GM19023 (cell line): ENCODE data around the gene ORMDL3.
"Not testable (repeated sequence)": the region's sequence is repeated elsewhere in the genome, so short reads cannot be mapped to it uniquely, and the experiment has no call there.

Experiments used
- ATAC-seq: cut with Tn5 transposase; IDR thresholded peaks from one replicate; pipeline ENCODE4 v1.9.1; 2021; ENCODE audit warnings: mild to moderate bottlenecking, moderate library complexity; ENCODE audit not compliant: unreplicated experiment

The ORMDL3 gene

GRCh38 chr17:39950871-39951348 lies 23.5 kb upstream of the ORMDL3 start:
- ATAC-seq = no peak

GRCh38 chr17:39949028-39949427 lies 21.6 kb upstream of the ORMDL3 start:
- ATAC-seq = no peak

GRCh38 chr17:39948489-39948828 lies 21.1 kb upstream of the ORMDL3 start:
- ATAC-seq = not testable (repeated sequence)

GRCh38 chr17:39946551-39947330 lies 19.3 kb upstream of the ORMDL3 start:
- ATAC-seq = no peak

- ATAC-seq = no peak
Measured at GRCh38 chr17:39944393-39944711, 17.0 kb upstream of the ORMDL3 start.

GRCh38 chr17:39943702-39944392 lies 16.4 kb upstream of the ORMDL3 start:
- ATAC-seq = no peak

- peak; percentile 62 for ATAC-seq
Measured at GRCh38 chr17:39939588-39940419, 12.4 kb upstream of the ORMDL3 start.

GRCh38 chr17:39939106-39939505 lies 11.7 kb upstream of the ORMDL3 start:
- ATAC-seq = no peak

- no peak for ATAC-seq
Measured at GRCh38 chr17:39938140-39938869, 10.9 kb upstream of the ORMDL3 start.

- no peak for ATAC-seq
Measured at GRCh38 chr17:39937447-39937846, 10.0 kb upstream of the ORMDL3 start.

- ATAC-seq = no peak
Measured at GRCh38 chr17:39935909-39936308, 8.5 kb upstream of the ORMDL3 start.

GRCh38 chr17:39934324-39934723 lies 6.9 kb upstream of the ORMDL3 start:
- no peak for ATAC-seq

GRCh38 chr17:39933912-39934311 lies 6.5 kb upstream of the ORMDL3 start:
- no peak for ATAC-seq

- no peak for ATAC-seq
Measured at GRCh38 chr17:39929646-39930407, 2.4 kb upstream of the ORMDL3 start.

- ATAC-seq = no peak
Measured at GRCh38 chr17:39928858-39929645, 1.7 kb upstream of the ORMDL3 start.

- ATAC-seq = peak; percentile 9
Measured at GRCh38 chr17:39927929-39928857, 792 bp upstream of the ORMDL3 start.

GRCh38 chr17:39926588-39927100 lies 757 bp downstream of the ORMDL3 start:
- ATAC-seq = peak; percentile 43

- no peak for ATAC-seq
Measured at GRCh38 chr17:39926135-39926587, 1.2 kb downstream of the ORMDL3 start.
